ENCODE data around the gene C14orf119. TPM values are rescaled to one million over a fixed set of nuclear protein-coding genes. Genes with fewer than 3 reads are reported as not detected.

Gene C14orf119
- total and polyA plus RNA-seq, 7 experiments from 2014 or later, result 6.0 to 169 (median 45.0) TPM

- peaks cover 15 to 40% (median 20%) of the 10 kb centered on the region in 3 experiments for H3K36me3 ChIP-seq (ENCODE audit: control insufficient read depth in 2 of 3, insufficient read depth in 3 of 3, low read length in 3 of 3)
- POLR2A ChIA-PET, result interaction anchor here (0.6 to 5.1 kb wide), 43 partner anchors 9 to 1584 kb away, joined by 3 to 75 read pairs (median 4); partner anchors contain the start of genes AJUBA, AP1G2, CEBPE and CIROP
- Mint-ChIP-seq H3K27me3 (no peaks in the 10 kb centered on the region), H3K9me3 (peaks cover 0 to 1% (median 0%) of the 10 kb centered on the region in 11 donors), H3K27ac (no peak within 1 kb of the TSS), H3K36me3 (peaks cover 3 to 45% (median 26%) of the 10 kb centered on the region in 5 donors), H3K4me3 (no peak within 1 kb of the TSS), H3K4me1 (peaks cover 10 to 61% (median 33%) of the 10 kb centered on the region in 7 donors)
- no peaks in the 10 kb centered on the region for H3K27me3 ChIP-seq (ENCODE audit: control insufficient read depth in 2 of 2, insufficient read depth in 2 of 2, low read length in 2 of 2)
- ATAC-seq, result peak; percentile 48
- intact Hi-C loops (cut with micrococcal nuclease), result loop anchor here (1.0 to 10.0 kb wide), 23 partner anchors 8 to 1827 kb away; partner anchors contain the start of genes DCAF11 (in 2 of the 2), HOMEZ (in 2 of the 2), NGDN (in 2 of the 2) and NRL (in 2 of the 2)
- CTCF ChIA-PET, result interaction anchor here (0.6 to 3.2 kb wide), 13 partner anchors 8 to 1569 kb away, joined by 3 to 25 read pairs (median 5); partner anchors contain the start of genes CEBPE, PABPN1 and SALL2
- H3K9me3 ChIP-seq (ENCODE audit: control insufficient read depth in 2 of 3, low read length in 3 of 3), result no peaks in the 10 kb centered on the region
- peaks cover 26 to 32% of the 10 kb centered on the region in 2 donors for H3K4me1 ChIP-seq (ENCODE audit: control insufficient read depth in 2 of 2, insufficient read depth in 2 of 2, low read length in 2 of 2)
- H3K27ac ChIP-seq (ENCODE audit: low read depth, low read length), result peak within 1 kb of the TSS; percentile 97
- DNase-seq, result peak in 2 of 9 donors; percentile 95 to 98
- H3K4me3 ChIP-seq (ENCODE audit: low read length), result peak within 1 kb of the TSS; percentile 88
Observed at GRCh38 chr14:23094666-23095195, 574 bp upstream of the C14orf119 start, which contains the start of gene ACIN1. TSS of gene ACIN1 (minus strand) at chr14:23095136. CDS start at chr14:23095112, 24 bp downstream.

- H3K27me3 ChIP-seq (ENCODE audit: control insufficient read depth in 2 of 2, insufficient read depth in 2 of 2, low read length in 2 of 2), result no peaks in the 10 kb centered on the region
- CTCF ChIA-PET, result interaction anchor here (0.6 to 2.5 kb wide), 4 partner anchors 21 to 451 kb away, joined by 3 to 9 read pairs (median 4); no protein-coding TSS in a partner anchor
- H3K4me3 ChIP-seq (ENCODE audit: low read length), result no peak overlapping the region
- Mint-ChIP-seq H3K4me3 (peak overlapping the region in 3 of 10 donors; percentile 38 to 86 (median 53)), H3K27me3 (no peaks in the 10 kb centered on the region), H3K4me1 (peaks cover 0 to 57% (median 26%) of the 10 kb centered on the region in 7 donors), H3K27ac (peak overlapping the region in 3 of 9 donors; percentile 14 to 56 (median 18)), H3K36me3 (peaks cover 0 to 29% (median 14%) of the 10 kb centered on the region in 5 donors), H3K9me3 (peaks cover 0 to 1% (median 0%) of the 10 kb centered on the region in 11 donors)
- no peak overlapping the region for H3K27ac ChIP-seq (ENCODE audit: low read depth, low read length)
- H3K4me1 ChIP-seq (ENCODE audit: control insufficient read depth in 2 of 2, insufficient read depth in 2 of 2, low read length in 2 of 2), result peaks cover 26 to 28% of the 10 kb centered on the region in 2 donors
- DNase-seq, result no peak
- no peak for ATAC-seq
- H3K36me3 ChIP-seq (ENCODE audit: control insufficient read depth in 2 of 3, insufficient read depth in 3 of 3, low read length in 3 of 3), result peaks cover 6 to 21% (median 6%) of the 10 kb centered on the region in 3 experiments
- H3K9me3 ChIP-seq (ENCODE audit: control insufficient read depth in 2 of 3, low read length in 3 of 3), result no peaks in the 10 kb centered on the region
- POLR2A ChIA-PET, result interaction anchor here (0.6 to 5.1 kb wide), 2 partner anchors 21 to 123 kb away, joined by 3 to 75 read pairs; partner anchors contain the start of gene CEBPE
- intact Hi-C loops (cut with micrococcal nuclease), result loop anchor here (5.0 to 10.0 kb wide), 5 partner anchors 225 to 1830 kb away; partner anchors contain the start of genes DCAF11 (in 2 of the 2), NRL (in 2 of the 2), EMC9 (in 1 of the 2) and HNRNPC (in 1 of the 2)
Observed at GRCh38 chr14:23097786-23098185, 2.5 kb downstream of the C14orf119 start.

GRCh38 chr14:23099212-23099861 is 4.0 kb downstream of the C14orf119 start:
- peaks cover 14 to 18% of the 10 kb centered on the region in 2 donors for H3K4me1 ChIP-seq (ENCODE audit: control insufficient read depth in 2 of 2, insufficient read depth in 2 of 2, low read length in 2 of 2)
- peaks cover 0 to 1% (median 0%) of the 10 kb centered on the region in 11 donors for H3K9me3 Mint-ChIP-seq
- intact Hi-C loops (cut with micrococcal nuclease), result loop anchor here (5.0 to 10.0 kb wide), 5 partner anchors 227 to 1832 kb away; partner anchors contain the start of genes DCAF11 (in 2 of the 2), NRL (in 2 of the 2), EMC9 (in 1 of the 2) and HNRNPC (in 1 of the 2)
- peak overlapping the region in 3 of 9 donors; percentile 47 to 69 (median 68) for H3K27ac Mint-ChIP-seq
- peaks cover 0 to 48% (median 20%) of the 10 kb centered on the region in 7 donors for H3K4me1 Mint-ChIP-seq
- peaks cover 6 to 21% (median 6%) of the 10 kb centered on the region in 3 experiments for H3K36me3 ChIP-seq (ENCODE audit: control insufficient read depth in 2 of 3, insufficient read depth in 3 of 3, low read length in 3 of 3)
- no peaks in the 10 kb centered on the region for H3K9me3 ChIP-seq (ENCODE audit: control insufficient read depth in 2 of 3, low read length in 3 of 3)
- CTCF ChIA-PET, result interaction anchor here (0.7 to 1.4 kb wide), 2 partner anchors 11 to 21 kb away, joined by 3 to 5 read pairs; no protein-coding TSS in a partner anchor
- H3K27me3 ChIP-seq (ENCODE audit: control insufficient read depth in 2 of 2, insufficient read depth in 2 of 2, low read length in 2 of 2), result no peaks in the 10 kb centered on the region
- H3K4me3 Mint-ChIP-seq, result peak overlapping the region in 1 of 10 donors; percentile 3
- H3K36me3 Mint-ChIP-seq, result peaks cover 0 to 25% (median 14%) of the 10 kb centered on the region in 5 donors
- no peak overlapping the region for H3K4me3 ChIP-seq (ENCODE audit: low read length)
- no peak for ATAC-seq
- POLR2A ChIA-PET, result interaction anchor here (0.6 to 1.0 kb wide), 4 partner anchors 18 to 83 kb away, joined by 3 to 6 read pairs (median 3); no protein-coding TSS in a partner anchor
- no peak for DNase-seq
- no peak overlapping the region for H3K27ac ChIP-seq (ENCODE audit: low read depth, low read length)
- H3K27me3 Mint-ChIP-seq, result peaks cover 0 to 3% (median 0%) of the 10 kb centered on the region in 5 donors

GRCh38 chr14:23101213-23101970 is 6.1 kb downstream of the C14orf119 start:
- H3K27ac Mint-ChIP-seq, result peak overlapping the region in 2 of 9 donors; percentile 18 to 67

GRCh38 chr14:23101986-23102625 is 6.8 kb downstream of the C14orf119 start:
- H3K9me3 Mint-ChIP-seq, result no peaks in the 10 kb centered on the region
- DNase-seq (no peak), ATAC-seq (no peak)
- Histone ChIP-seq H3K27ac (ENCODE audit: low read depth, low read length) (no peak overlapping the region), H3K9me3 (ENCODE audit: control insufficient read depth in 2 of 3, low read length in 3 of 3) (no peaks in the 10 kb centered on the region), H3K4me3 (ENCODE audit: low read length) (no peak overlapping the region), H3K36me3 (ENCODE audit: control insufficient read depth in 2 of 3, insufficient read depth in 3 of 3, low read length in 3 of 3) (peaks cover 6 to 9% (median 6%) of the 10 kb centered on the region in 3 experiments), H3K27me3 (ENCODE audit: control insufficient read depth in 2 of 2, insufficient read depth in 2 of 2, low read length in 2 of 2) (no peaks in the 10 kb centered on the region), H3K4me1 (ENCODE audit: control insufficient read depth in 2 of 2, insufficient read depth in 2 of 2, low read length in 2 of 2) (peaks cover 6 to 12% of the 10 kb centered on the region in 2 donors)
- peaks cover 0 to 5% (median 0%) of the 10 kb centered on the region in 5 donors for H3K27me3 Mint-ChIP-seq
- peak overlapping the region in 2 of 9 donors; percentile 18 to 67 for H3K27ac Mint-ChIP-seq
- ChIA-PET POLR2A (no interaction called here), CTCF (interaction anchor here (1.5 kb wide), 1 partner anchor 18 kb away, joined by 3 read pairs; no protein-coding TSS in a partner anchor)
- H3K4me1 Mint-ChIP-seq, result peaks cover 0 to 34% (median 13%) of the 10 kb centered on the region in 7 donors
- intact Hi-C loops (cut with micrococcal nuclease), result no loop called here
- no peak overlapping the region for H3K4me3 Mint-ChIP-seq
- peaks cover 0 to 22% (median 13%) of the 10 kb centered on the region in 5 donors for H3K36me3 Mint-ChIP-seq

More at GRCh38 chr14:23101213-23101970, 6.1 kb downstream of the C14orf119 start:
- Mint-ChIP-seq H3K36me3 (peaks cover 0 to 25% (median 14%) of the 10 kb centered on the region in 5 donors), H3K4me1 (peaks cover 0 to 41% (median 20%) of the 10 kb centered on the region in 7 donors), H3K4me3 (no peak overlapping the region), H3K27me3 (peaks cover 0 to 5% (median 0%) of the 10 kb centered on the region in 5 donors), H3K9me3 (peaks cover 0 to 1% (median 0%) of the 10 kb centered on the region in 11 donors)
- ATAC-seq, result no peak
- Histone ChIP-seq H3K27ac (ENCODE audit: low read depth, low read length) (no peak overlapping the region), H3K27me3 (ENCODE audit: control insufficient read depth in 2 of 2, insufficient read depth in 2 of 2, low read length in 2 of 2) (no peaks in the 10 kb centered on the region), H3K4me3 (ENCODE audit: low read length) (no peak overlapping the region), H3K36me3 (ENCODE audit: control insufficient read depth in 2 of 3, insufficient read depth in 3 of 3, low read length in 3 of 3) (peaks cover 6 to 9% (median 6%) of the 10 kb centered on the region in 3 experiments), H3K9me3 (ENCODE audit: control insufficient read depth in 2 of 3, low read length in 3 of 3) (no peaks in the 10 kb centered on the region), H3K4me1 (ENCODE audit: control insufficient read depth in 2 of 2, insufficient read depth in 2 of 2, low read length in 2 of 2) (peaks cover 14 to 18% of the 10 kb centered on the region in 2 donors)
- POLR2A ChIA-PET, result interaction anchor here (1.0 kb wide), 1 partner anchor 82 kb away, joined by 3 read pairs; the partner anchor contains the start of gene SLC7A8
- intact Hi-C loops (cut with micrococcal nuclease), result no loop called here
- no peak for DNase-seq
- CTCF ChIA-PET, result interaction anchor here (1.1 to 1.5 kb wide), 2 partner anchors 9 to 19 kb away, joined by 3 read pairs; no protein-coding TSS in a partner anchor
